NCI-H1436 treated with DMSO at 0.1 percent for 48 hours (cell line): Measurements from ENCODE around the gene RAB14.
"Not testable (repeated sequence)": the region's sequence is repeated elsewhere in the genome, so short reads cannot be mapped to it uniquely, and the experiment has no call there.

Experiments
- DNase-seq: peaks from one replicate; lab custom pipeline; 2025; lab: John Stamatoyannopoulos, UW

Gene RAB14

GRCh38 chr9:121191235-121191634 lies 10.4 kb downstream of the RAB14 start:
- DNase-seq: no peak

DNA sequence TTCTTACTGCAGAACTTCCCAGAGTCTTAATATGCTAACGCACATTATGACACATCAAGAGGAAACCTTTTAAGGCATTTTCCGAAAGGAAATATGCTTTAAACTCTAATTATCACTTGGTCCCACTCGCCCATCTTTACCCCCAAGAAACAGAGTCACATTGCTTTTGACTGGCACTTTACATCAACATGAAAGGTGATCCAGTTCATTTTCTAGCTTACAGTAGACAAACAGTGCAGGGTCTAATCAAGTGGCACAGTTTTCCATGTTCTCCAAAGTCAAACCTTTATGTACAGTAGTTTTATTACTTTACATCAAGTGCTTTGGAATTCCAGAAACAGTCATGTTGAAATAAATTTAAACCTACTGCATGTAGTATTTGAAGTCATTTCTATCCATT lies 12.0 kb downstream of the RAB14 start:
- no peak for DNase-seq

DNA sequence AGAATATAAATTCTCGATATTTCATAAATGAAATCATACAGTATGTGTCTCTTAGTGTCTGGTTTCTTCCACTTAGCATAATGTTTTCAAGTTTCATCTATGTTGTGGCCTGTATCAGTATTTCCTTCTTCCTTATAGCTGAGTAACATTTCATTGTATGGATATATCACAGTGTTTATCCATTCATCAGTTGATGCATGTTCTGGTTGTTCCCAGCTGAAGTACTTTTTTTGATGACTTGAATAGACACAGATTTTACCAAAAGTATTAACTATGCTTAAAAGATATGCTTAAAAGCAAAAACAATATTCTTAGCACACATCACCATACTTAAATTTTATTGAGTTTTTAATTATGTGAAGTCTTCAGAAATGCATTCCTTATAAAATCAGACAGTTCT lies 12.7 kb downstream of the RAB14 start:
- DNase-seq: no peak

DNA sequence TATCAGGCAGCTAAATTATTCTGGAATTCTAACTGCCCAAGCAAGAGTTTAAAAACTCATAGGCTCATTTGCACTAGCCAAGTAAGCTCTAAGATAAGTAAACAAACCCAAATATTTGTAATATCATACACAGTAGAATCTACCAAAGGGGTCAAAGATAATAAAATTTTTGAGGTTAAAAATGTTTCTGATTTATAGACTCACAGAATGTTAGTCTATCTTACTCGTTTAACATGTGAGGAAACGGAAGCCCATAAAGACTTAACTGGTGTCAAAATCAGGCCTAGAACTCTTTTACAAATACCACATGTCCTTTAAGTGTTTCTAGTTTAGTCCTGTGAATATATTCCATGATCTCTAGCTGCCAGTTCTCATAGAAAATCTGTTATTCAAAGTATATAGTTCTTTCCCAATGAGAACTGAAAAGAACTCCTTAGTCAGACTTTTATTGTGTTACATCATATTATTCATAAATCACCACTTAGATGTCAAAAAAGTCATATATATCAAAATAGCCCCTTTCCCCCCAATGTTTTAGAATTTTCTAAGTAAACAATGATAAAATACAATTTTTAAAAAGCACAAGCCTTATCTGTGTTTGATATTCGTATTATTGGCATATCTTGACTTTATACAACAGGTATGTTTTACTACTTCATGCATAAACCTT lies 13.9 kb downstream of the RAB14 start:
- DNase-seq: no peak

DNA sequence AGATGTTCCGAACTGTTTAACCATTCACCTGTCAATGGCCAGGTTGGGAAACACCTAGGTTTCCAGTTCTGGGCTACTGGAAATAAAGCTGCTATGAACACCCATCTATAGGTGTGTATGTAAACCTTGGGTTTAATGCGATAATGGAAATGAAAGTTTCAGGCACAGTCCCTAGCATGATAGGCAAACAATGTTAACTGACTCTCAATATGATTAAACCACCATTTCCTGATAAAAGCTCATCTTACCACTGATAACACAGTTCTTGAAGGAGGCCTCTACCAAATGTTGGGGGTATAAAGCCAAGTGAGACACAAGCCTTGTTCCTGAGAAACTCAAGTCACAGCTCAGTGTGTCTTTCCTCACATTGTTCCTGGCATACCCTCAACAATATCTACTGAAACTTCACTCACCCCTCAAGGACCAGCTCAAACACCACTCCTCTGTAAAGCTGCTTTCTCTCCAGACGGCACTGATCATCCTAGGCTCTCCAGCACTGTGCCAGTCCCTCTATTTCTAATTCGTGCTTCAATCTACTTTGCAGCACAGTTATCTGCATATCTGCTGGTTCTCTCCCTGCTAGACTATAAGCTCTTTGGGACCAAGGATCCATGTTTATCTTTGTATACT lies 15.8 kb downstream of the RAB14 start:
- no peak for DNase-seq

DNA sequence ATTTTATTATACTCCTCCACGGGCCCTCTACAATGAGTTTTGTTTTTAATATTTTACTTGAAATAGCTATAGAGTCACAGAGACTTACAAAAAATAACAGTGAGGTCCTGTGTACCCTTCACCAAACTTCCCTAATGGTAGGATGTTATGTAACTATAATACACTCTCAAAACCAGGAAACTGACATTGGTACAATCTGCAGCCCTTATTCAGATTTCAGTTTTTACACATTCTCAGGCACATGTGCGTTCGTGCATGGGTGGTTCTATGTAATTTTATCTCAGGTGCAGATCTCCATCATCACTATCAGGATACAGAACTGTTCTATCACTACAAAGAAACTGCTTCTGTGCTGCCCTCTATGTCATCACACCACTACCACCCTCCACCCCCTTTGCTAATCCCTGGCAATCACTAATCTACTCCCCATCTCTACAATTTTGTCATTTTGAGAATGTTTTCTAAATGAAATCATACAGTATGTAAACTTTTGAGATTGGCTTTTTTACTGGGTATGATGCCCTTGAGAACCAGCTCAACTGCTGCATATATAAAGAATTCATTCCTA lies 16.4 kb downstream of the RAB14 start:
- DNase-seq: no peak

DNA sequence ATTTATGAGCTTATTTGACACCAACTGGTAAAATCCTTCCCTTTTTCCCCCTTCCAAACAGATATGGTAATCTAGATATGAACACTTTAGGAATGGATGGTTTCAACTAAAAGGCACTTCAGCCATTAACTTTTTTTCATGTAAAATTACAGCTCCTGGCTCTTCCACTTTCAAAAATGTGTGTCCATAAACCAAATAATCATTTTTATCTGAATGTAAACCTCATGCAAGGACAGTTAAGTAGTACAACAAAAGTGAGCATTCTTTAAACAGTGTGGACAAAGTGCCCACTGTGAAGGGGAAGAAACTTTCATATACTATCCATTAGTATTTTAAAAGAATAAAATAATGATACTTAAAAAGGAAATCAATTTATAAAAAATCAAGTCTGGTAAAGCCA lies 17.2 kb downstream of the RAB14 start:
- DNase-seq: no peak

DNA sequence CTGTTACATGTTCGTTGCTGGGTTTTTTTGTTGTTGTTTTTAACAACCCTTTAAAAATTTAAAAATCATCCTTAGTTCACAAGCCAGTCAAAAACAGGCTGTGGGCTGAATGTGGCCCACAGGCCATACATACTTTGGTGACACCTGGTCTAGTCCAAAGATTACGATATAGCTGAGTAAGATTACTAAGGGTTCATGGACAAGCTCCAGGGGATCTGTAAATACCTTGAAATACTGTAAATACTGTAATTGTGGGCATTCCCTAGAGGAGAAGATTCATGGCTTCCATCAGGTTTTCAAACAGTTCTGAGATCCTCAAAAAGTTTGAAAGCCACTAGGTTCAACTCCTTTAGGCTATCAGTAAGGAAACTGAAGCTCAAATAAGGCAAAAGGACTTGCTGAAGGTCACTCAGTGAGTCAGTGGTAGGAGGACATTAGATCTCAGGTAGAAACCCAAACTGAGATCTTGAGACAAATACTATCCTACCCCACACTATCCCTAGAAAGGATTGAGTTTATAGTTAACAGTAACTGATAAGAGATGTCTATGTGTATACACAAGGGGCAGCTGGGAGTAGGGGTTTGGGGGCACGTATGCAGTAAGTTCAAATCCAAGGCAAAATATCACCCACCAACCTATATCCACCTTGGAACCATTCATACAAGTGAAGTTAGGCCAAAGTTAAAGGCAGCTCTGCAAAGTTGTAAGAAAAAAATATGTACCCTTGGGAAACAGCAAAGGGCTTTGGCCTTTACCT lies 17.8 kb downstream of the RAB14 start:
- no peak for DNase-seq

- DNase-seq: no peak
These were observed 18.7 kb downstream of the RAB14 start for GRCh38 chr9:121182989-121183388.

GRCh38 chr9:121182101-121182836 lies 19.4 kb downstream of the RAB14 start:
- DNase-seq: no peak

DNA sequence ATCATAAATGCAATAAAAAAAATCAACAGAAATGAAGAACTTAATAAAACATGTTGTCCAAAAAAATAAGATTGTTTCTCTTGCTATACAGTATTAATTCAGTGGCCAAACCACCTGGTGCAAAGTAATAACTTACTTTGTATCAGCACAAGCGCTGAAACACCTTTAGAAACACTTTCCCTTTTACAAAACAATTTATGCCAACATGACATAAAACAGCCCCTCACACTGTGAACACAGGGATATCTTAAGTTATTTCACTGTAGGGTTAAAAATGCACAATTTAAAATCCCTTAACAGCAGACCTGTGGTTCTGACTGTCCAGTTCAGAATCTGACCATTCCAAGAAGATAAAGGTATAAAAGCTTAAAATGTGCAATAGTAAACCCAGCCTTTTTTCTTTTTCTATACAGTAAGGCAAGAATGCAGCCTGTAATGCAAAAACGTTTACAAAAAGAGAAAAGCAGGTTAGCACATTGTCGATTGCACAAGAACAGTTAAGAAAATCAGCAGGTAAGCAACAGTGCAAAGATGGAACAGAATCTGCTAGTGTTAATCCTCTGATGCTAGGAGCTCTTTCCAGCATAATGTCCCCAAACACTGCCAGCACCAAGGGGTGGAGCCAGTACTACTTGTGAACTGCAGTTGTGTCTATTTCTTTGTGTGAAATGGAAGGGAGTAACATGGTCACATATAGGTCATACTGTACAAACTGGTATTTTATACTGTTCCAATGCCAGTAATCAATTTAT lies 21.6 kb downstream of the RAB14 start:
- no peak for DNase-seq

DNA sequence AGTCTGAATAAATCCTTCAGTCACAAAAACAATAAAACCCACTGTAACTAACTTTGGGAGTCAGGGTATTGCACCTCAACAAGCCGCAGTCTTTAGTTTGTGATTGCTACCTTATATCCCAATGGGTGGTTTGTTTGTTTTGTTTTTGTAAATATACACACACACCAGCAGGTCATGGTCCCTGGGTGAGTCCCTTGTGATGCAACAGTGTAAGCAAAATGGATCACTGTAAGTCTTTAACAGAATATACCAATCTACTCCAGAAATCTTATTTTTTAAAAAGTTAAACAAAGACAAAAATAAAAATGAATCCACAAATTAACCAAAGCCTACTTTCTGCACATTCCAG lies 22.3 kb downstream of the RAB14 start:
- DNase-seq: not testable (repeated sequence)

- DNase-seq: no peak
These were observed 22.8 kb downstream of the RAB14 start for GRCh38 chr9:121178676-121179372.

DNA sequence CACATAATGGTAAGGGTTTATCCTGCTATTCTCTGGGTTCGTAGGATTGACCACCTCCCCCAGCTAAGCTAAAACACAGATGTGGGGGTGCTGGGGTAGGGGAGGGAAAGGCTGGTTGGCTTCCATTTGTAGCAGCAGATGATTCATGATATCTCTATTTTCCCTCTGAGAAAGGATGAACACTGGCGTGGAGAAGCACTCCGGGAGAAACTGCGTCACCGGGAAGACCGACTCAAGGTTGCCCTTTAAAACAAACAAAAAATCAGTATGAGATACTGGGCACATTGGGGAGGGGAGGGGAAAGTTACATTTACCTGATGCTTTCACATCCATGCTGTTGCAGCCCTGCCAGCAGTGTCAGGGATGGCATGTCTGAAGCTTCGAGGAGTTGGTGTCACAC lies 28.2 kb downstream of the RAB14 start:
- no peak for DNase-seq

DNA sequence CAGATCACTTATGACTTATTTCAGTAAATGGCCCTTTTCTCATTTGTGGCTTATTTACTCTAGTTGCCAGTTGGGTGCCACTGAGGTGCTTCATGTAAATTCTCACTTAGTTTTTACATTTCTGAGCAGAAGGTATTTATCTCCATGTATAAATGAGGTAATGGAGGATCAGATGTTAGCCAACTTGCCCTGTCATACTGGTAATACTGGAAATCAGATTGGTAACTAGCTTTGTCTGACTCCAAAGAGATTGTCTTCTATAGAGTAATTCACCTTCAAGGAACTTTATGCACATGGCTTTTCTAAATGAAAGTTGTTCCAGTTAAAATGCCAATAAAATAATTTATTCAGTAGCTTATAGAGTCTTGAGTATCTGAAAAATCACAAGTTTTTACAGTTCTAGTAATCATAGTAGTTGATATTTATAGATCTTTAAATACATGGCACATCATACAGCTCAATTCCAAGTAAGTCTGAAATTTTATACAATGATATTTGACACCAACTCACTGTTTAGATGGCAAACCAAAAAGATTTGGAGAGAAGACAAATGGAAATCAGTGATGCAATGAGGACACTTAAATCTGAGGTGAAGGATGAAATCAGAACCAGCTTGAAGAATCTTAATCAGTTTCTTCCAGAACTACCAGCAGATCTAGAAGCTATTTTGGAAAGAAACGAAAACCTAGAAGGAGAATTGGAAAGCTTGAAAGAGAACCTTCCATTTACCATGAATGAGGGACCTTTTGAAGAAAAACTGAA lies 28.8 kb downstream of the RAB14 start:
- no peak for DNase-seq

DNA sequence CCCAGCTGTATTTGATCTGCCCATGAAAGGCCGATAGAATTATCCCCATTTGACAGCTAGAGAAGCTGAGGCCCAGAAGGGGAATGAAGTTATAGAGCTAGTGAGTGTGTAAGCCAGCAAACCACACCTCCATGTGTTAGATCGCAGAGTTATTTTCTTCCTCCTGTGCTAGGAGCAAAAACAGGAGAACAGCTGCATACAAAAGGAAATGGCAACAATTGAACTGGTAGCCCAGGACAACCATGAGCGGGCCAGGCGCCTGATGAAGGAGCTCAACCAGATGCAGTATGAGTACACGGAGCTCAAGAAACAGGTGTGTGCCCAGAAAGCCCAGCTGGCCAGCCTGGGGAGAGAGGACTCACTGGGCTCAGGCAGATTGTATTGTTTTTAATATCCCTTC lies 30.4 kb downstream of the RAB14 start:
- no peak for DNase-seq

DNA sequence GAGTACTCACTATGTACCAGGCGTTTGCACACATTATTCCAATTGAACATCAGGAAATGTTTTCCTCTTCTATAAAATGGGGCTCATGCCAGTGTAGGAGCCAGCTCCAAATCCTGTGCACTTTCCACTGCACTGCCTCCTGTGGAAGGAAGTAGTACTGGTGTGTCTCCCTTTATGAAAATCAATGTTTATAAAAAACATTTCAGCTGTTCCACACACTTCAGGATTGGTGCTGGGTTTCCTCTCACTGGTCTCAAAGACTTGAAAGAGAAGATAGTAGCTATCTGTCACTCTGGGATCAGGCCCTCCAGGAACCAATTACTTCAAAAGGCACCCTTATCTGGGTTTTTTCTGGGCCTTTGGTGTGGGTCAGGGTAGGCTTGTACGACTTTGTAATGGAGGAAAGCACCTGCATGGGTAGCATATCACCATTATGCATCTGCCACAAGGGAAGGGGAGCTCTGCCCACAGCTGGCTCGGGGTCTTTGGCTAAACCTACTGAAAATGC lies 32.5 kb downstream of the RAB14 start:
- no peak for DNase-seq

DNA sequence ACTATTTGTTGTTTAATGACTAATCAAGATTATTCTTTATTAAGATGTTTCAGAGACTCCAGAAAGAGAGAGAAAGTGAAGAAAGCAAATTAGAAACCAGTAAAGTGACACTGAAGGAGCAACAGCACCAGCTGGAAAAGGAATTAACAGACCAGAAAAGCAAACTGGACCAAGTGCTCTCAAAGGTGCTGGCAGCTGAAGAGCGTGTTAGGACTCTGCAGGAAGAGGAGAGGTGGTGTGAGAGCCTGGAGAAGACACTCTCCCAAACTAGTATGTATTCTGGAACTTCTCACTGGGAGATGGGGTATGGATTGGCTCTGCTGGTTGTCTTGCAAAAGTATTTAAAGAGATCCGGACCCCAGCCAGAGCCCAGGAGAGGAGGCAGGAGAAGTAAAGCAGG lies 33.6 kb downstream of the RAB14 start:
- no peak for DNase-seq

GRCh38 chr9:121160025-121160424 lies 41.6 kb downstream of the RAB14 start:
- no peak for DNase-seq

GRCh38 chr9:121157939-121158338 lies 43.7 kb downstream of the RAB14 start:
- no peak for DNase-seq
